Uterus (tissue), 2 donors: ENCODE measurements around the gene LRRN2.

Experiments
- POLR2A ChIP-seq, 2 donors: fragments of 450-650 bp; IDR thresholded peaks; one replicate each; pipeline ENCODE4 v1.6.1; 2016; ENCODE audit warnings: antibody characterized with exemption in 2 of 2, mild to moderate bottlenecking in 1 of 2, moderate library complexity in 1 of 2
- TF ChIP-seq, protein P1 (sequence below), 4 experiments: fragments of 200-600 bp in 2 of 4; fragments of 450-650 bp in 2 of 4; sonication (generic) in 2 of 4; IDR thresholded peaks; one replicate each; pipeline ENCODE4 v1.5.1; 2016 to 2019; ENCODE audit warnings: antibody characterized with exemption in 4 of 4, mild to moderate bottlenecking in 2 of 4, moderate library complexity in 1 of 4

DNA sequence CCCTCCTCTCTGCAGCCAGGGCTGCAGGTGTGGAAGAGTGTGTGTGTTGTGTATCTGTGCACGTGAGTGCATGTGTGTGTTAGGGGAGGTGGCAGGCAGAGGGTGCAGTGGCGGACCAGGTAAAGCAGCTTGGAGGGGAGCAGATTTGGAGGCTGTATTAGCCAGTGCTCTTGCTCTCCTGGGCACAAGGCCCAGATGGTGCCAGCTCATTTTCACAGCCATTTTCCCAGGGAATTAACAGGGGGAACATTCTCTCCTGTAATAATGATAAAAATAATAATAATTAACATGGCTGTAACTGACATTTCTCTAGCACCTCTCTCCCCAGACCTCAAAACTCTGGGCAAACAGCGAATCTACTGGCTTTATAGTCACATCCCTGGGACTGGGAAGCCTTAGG lies 43.6 kb downstream of the LRRN2 start:
- no peak for TF ChIP-seq POLR2A (IDR thresholded peaks at IDR 0.05)
- TF ChIP-seq, protein P1, sequence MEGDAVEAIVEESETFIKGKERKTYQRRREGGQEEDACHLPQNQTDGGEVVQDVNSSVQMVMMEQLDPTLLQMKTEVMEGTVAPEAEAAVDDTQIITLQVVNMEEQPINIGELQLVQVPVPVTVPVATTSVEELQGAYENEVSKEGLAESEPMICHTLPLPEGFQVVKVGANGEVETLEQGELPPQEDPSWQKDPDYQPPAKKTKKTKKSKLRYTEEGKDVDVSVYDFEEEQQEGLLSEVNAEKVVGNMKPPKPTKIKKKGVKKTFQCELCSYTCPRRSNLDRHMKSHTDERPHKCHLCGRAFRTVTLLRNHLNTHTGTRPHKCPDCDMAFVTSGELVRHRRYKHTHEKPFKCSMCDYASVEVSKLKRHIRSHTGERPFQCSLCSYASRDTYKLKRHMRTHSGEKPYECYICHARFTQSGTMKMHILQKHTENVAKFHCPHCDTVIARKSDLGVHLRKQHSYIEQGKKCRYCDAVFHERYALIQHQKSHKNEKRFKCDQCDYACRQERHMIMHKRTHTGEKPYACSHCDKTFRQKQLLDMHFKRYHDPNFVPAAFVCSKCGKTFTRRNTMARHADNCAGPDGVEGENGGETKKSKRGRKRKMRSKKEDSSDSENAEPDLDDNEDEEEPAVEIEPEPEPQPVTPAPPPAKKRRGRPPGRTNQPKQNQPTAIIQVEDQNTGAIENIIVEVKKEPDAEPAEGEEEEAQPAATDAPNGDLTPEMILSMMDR (IDR thresholded peaks at IDR 0.05) = no peak
